Left lung (tissue), 10 donors: ENCODE measurements around the gene C5orf15. TPM values are rescaled to one million over a fixed set of nuclear protein-coding genes. Genes with fewer than 3 reads are reported as not detected.

Source experiments
- ATAC-seq: fragments of 200-7000 bp; cut with Tn5 transposase; one replicate; pipeline ENCODE4 v1.9.1; 2020; ENCODE audit warnings: moderate library complexity
- DNase-seq, 4 donors: peaks; one replicate each; pipeline ENCODE4 v3.0.0-alpha.2; 2013 to 2020
- H3K27ac ChIP-seq, 2 donors: fragments of 200-600 bp; sonication (generic) in 1 of 2; one replicate each; pipeline versions ENCODE4 v1.5.0 to v1.8.0; 2020 to 2021
- H3K27me3 ChIP-seq, 2 donors: fragments of 200-600 bp; sonication (generic) in 1 of 2; one replicate each; pipeline versions ENCODE4 v1.5.0 to v1.8.0; 2020 to 2021
- H3K36me3 ChIP-seq, 2 donors: fragments of 200-600 bp; sonication (generic) in 1 of 2; one replicate each; pipeline versions ENCODE4 v1.5.0 to v1.8.0; 2020 to 2021
- H3K4me1 ChIP-seq, 2 donors: fragments of 200-600 bp; one replicate each; pipeline ENCODE4 v1.8.0; 2021
- H3K4me3 ChIP-seq, 2 donors: fragments of 200-600 bp; sonication (generic) in 1 of 2; one replicate each; pipeline versions ENCODE4 v1.5.0 to v1.8.0; 2020 to 2021; ENCODE audit warnings: mild to moderate bottlenecking in 1 of 2
- H3K9me3 ChIP-seq, 2 donors: fragments of 200-600 bp; sonication (generic) in 1 of 2; one replicate each; pipeline versions ENCODE4 v1.5.0 to v1.8.0; 2020 to 2021
- CTCF ChIP-seq, 2 donors: fragments of 200-600 bp; sonication (generic) in 1 of 2; IDR thresholded peaks; one replicate each; pipeline versions ENCODE4 v1.5.0 to v1.8.0; 2021; ENCODE audit warnings: antibody characterized with exemption in 2 of 2
- intact Hi-C, 2 donors: fragments of 100-400 bp; cut with DNase I; formaldehyde crosslinking; loops; one replicate each; pipeline versions ENCODE4 v1.11.2 to v1.14.2; 2022
- polyA plus RNA-seq, 6 donors: library from polyadenylated mRNA; unstranded; fragments of 120-200 nt; gene quantifications; one replicate each; pipeline ENCODE4 v1.2.1, GENCODE V29; 2013; ENCODE audit not compliant: insufficient read length in 6 of 6
- total RNA-seq, 2 donors: library from RNA; stranded (reverse); fragmentation: NEBNext Ultra II Directional; extraction: Animal tissue kit (Norgen Biotek cat#: 25700); gene quantifications; one replicate each; pipeline ENCODE4 v1.2.1, GENCODE V29; 2021
- donor health status: DM: no; HTN: yes; CAD: no.
- donor health status: DM: no; HTN: no; CAD: no.

The C5orf15 gene
- total and polyA plus RNA-seq, 8 donors, result 34.7 to 121 (median 115) TPM

GRCh38 chr5:133930813-133931090, 37.7 kb downstream of the C5orf15 start:
- H3K4me3 ChIP-seq, result no peak overlapping the region
- TF ChIP-seq CTCF (IDR thresholded peaks at IDR 0.05), result no peak

GRCh38 chr5:133930061-133930812, 38.2 kb downstream of the C5orf15 start:
- intact Hi-C loops, result no loop called here
- H3K4me1 ChIP-seq, result no peaks in the 10 kb centered on the region
- H3K27ac ChIP-seq, result no peak overlapping the region
- no peaks in the 10 kb centered on the region for H3K36me3 ChIP-seq
- ATAC-seq (peak; percentile 20), DNase-seq (peak in 1 of 4 donors; percentile 35)
- no peaks in the 10 kb centered on the region for H3K9me3 ChIP-seq
- TF ChIP-seq CTCF (IDR thresholded peaks at IDR 0.05), result no peak
- peaks cover 0 to 7% of the 10 kb centered on the region in 2 donors for H3K27me3 ChIP-seq
- no peak overlapping the region for H3K4me3 ChIP-seq

More at GRCh38 chr5:133930813-133931090, 37.7 kb downstream of the C5orf15 start:
- ATAC-seq (no peak), DNase-seq (no peak)
- H3K27me3 ChIP-seq, result peaks cover 0 to 6% of the 10 kb centered on the region in 2 donors
- no peak overlapping the region for H3K27ac ChIP-seq
- intact Hi-C loops, result no loop called here
- H3K36me3 ChIP-seq, result no peaks in the 10 kb centered on the region
- H3K9me3 ChIP-seq, result no peaks in the 10 kb centered on the region
- H3K4me1 ChIP-seq, result no peaks in the 10 kb centered on the region

- Histone ChIP-seq H3K27ac (no peak overlapping the region), H3K36me3 (no peaks in the 10 kb centered on the region), H3K4me1 (no peaks in the 10 kb centered on the region), H3K27me3 (peaks cover 0 to 7% of the 10 kb centered on the region in 2 donors), H3K4me3 (no peak overlapping the region), H3K9me3 (no peaks in the 10 kb centered on the region)
- intact Hi-C loops, result no loop called here
- DNase-seq (peak in 1 of 4 donors; percentile 10), ATAC-seq (no peak)
- no peak for TF ChIP-seq CTCF (IDR thresholded peaks at IDR 0.05)
These were observed 39.6 kb downstream of the C5orf15 start for GRCh38 chr5:133928587-133929393.

GRCh38 chr5:133927300-133928180, 40.9 kb downstream of the C5orf15 start:
- ATAC-seq, result no peak
- TF ChIP-seq CTCF (IDR thresholded peaks at IDR 0.05), result no peak

More at GRCh38 chr5:133927300-133928180, 40.9 kb downstream of the C5orf15 start:
- H3K27me3 ChIP-seq, result peaks cover 0 to 7% of the 10 kb centered on the region in 2 donors
- no peak overlapping the region for H3K4me3 ChIP-seq
- H3K27ac ChIP-seq, result no peak overlapping the region
- H3K4me1 ChIP-seq, result no peaks in the 10 kb centered on the region
- no peaks in the 10 kb centered on the region for H3K36me3 ChIP-seq
- intact Hi-C loops, result no loop called here
- DNase-seq, result peak in 1 of 4 donors; percentile 50
- H3K9me3 ChIP-seq, result no peaks in the 10 kb centered on the region
